ENCODE results near the gene PPP1R36. TPM values are rescaled to one million over a fixed set of nuclear protein-coding genes. Genes with fewer than 3 reads are reported as not detected.
"Not testable (repeated sequence)": the region's sequence is repeated elsewhere in the genome, so short reads cannot be mapped to it uniquely, and the experiment has no call there.

The PPP1R36 gene
- total RNA-seq, 1 donor from 2014 or later: 1.2 TPM

GRCh38 chr14:64614805-64615391 is 65.1 kb downstream of the PPP1R36 start:
- TF ChIP-seq CTCF (IDR thresholded peaks at IDR 0.05; ENCODE audit: insufficient read depth, low read length, poor library complexity, severe bottlenecking): no peak
- Histone ChIP-seq H3K4me3 (ENCODE audit: low read depth, low read length) (no peak overlapping the region), H3K36me3 (ENCODE audit: control insufficient read depth, insufficient read depth, low read length) (no peaks in the 10 kb centered on the region), H3K27me3 (ENCODE audit: control insufficient read depth, insufficient read depth, low read length) (no peaks in the 10 kb centered on the region)
- DNase-seq (ENCODE audit: low read depth): no peak

GRCh38 chr14:64617872-64618408 is 68.2 kb downstream of the PPP1R36 start:
- not testable (repeated sequence) for DNase-seq (ENCODE audit: low read depth); H3K36me3 ChIP-seq (ENCODE audit: control insufficient read depth, insufficient read depth, low read length); H3K4me3 ChIP-seq (ENCODE audit: low read depth, low read length)

DNA sequence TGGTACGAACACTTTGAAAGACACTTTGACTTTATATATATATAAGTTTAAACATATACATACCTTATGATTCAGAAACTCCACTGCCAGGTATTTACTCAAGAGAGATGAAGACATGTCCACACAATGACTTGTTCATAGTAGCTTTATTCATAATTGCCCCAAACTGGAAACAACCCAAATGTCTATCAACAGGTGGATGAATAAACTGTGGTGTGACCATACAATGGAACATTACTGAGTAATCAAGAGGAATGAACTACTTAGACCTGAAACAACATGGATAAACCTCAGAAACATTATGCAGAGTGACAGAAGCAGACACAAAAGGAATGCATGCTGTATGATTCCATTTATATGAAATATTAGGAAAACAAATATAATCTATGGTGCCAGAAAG is 71.1 kb downstream of the PPP1R36 start:
- Histone ChIP-seq H3K4me3 (ENCODE audit: low read depth, low read length) (no peak overlapping the region), H3K27me3 (ENCODE audit: control insufficient read depth, insufficient read depth, low read length) (no peaks in the 10 kb centered on the region), H3K36me3 (ENCODE audit: control insufficient read depth, insufficient read depth, low read length) (no peaks in the 10 kb centered on the region)
- DNase-seq (ENCODE audit: low read depth): no peak
- no peak for TF ChIP-seq CTCF (IDR thresholded peaks at IDR 0.05; ENCODE audit: insufficient read depth, low read length, poor library complexity, severe bottlenecking)

More at GRCh38 chr14:64617872-64618408, 68.2 kb downstream of the PPP1R36 start:
- H3K27me3 ChIP-seq (ENCODE audit: control insufficient read depth, insufficient read depth, low read length): not testable (repeated sequence)

GRCh38 chr14:64623554-64624165 is 73.9 kb downstream of the PPP1R36 start:
- no peak for TF ChIP-seq CTCF (IDR thresholded peaks at IDR 0.05; ENCODE audit: insufficient read depth, low read length, poor library complexity, severe bottlenecking)
- no peak for DNase-seq (ENCODE audit: low read depth)
- Histone ChIP-seq H3K4me3 (ENCODE audit: low read depth, low read length) (no peak overlapping the region), H3K27me3 (ENCODE audit: control insufficient read depth, insufficient read depth, low read length) (no peaks in the 10 kb centered on the region), H3K36me3 (ENCODE audit: control insufficient read depth, insufficient read depth, low read length) (no peaks in the 10 kb centered on the region)

GRCh38 chr14:64625386-64626232 is 75.8 kb downstream of the PPP1R36 start:
- no peaks in the 10 kb centered on the region for H3K27me3 ChIP-seq (ENCODE audit: control insufficient read depth, insufficient read depth, low read length)
- no peak for TF ChIP-seq CTCF (IDR thresholded peaks at IDR 0.05; ENCODE audit: insufficient read depth, low read length, poor library complexity, severe bottlenecking)
- no peaks in the 10 kb centered on the region for H3K36me3 ChIP-seq (ENCODE audit: control insufficient read depth, insufficient read depth, low read length)
- no peak overlapping the region for H3K4me3 ChIP-seq (ENCODE audit: low read depth, low read length)
- DNase-seq (ENCODE audit: low read depth): no peak

DNA sequence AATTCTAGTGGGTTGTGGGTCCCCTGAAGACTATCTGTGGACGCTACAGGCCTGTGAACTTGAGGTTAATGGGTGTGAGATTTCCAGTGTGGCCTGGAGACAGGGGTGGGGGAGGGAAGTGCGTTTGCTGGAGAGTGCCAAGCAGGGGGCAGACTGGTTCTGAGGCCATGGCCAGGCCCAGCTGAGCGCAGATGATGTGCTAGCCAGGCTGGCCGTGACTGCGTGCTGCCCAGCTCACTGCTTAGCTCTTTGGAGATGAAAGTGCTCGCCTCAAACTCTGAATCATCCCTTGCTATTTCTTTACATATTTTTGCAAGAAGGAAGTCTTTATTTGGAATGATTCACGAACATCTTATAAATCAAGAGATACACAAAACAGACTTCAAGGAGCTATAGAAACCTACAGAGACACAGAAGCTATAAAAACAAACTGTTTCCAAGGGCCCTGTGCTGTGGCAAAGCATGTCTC is 79.2 kb downstream of the PPP1R36 start:
- no peak for DNase-seq (ENCODE audit: low read depth)
- TF ChIP-seq CTCF (IDR thresholded peaks at IDR 0.05; ENCODE audit: insufficient read depth, low read length, poor library complexity, severe bottlenecking): no peak
- H3K27me3 ChIP-seq (ENCODE audit: control insufficient read depth, insufficient read depth, low read length): no peaks in the 10 kb centered on the region
- no peaks in the 10 kb centered on the region for H3K36me3 ChIP-seq (ENCODE audit: control insufficient read depth, insufficient read depth, low read length)
- H3K4me3 ChIP-seq (ENCODE audit: low read depth, low read length): no peak overlapping the region
